ENCODE measurements around the gene LHX3. TPM values are rescaled to one million over a fixed set of nuclear protein-coding genes. Genes with fewer than 3 reads are reported as not detected.

The LHX3 gene
- total RNA-seq, 1 donor from 2014 or later = not detected

DNA sequence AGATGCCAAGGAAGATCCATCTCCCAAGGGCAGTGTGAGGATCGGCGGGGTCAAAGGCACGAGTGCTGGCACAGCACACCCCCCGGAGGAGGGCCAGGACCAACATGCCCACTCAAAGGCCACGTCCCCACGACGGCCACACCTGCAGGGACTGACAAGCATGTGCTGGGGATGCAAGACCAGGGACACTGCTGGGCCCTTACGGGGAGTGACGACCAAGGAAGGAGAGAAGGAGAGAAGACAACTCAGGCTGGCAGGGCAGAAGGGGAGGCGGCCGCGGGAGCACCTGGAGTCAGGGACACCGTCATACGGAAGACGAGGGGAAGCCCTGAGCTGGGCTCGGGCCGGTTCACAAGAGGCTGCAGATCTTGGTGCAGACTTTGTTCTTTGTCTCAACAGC lies 30.2 kb upstream of the LHX3 start:
- TF ChIP-seq, protein P1, sequence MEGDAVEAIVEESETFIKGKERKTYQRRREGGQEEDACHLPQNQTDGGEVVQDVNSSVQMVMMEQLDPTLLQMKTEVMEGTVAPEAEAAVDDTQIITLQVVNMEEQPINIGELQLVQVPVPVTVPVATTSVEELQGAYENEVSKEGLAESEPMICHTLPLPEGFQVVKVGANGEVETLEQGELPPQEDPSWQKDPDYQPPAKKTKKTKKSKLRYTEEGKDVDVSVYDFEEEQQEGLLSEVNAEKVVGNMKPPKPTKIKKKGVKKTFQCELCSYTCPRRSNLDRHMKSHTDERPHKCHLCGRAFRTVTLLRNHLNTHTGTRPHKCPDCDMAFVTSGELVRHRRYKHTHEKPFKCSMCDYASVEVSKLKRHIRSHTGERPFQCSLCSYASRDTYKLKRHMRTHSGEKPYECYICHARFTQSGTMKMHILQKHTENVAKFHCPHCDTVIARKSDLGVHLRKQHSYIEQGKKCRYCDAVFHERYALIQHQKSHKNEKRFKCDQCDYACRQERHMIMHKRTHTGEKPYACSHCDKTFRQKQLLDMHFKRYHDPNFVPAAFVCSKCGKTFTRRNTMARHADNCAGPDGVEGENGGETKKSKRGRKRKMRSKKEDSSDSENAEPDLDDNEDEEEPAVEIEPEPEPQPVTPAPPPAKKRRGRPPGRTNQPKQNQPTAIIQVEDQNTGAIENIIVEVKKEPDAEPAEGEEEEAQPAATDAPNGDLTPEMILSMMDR (IDR thresholded peaks at IDR 0.05; ENCODE audit: insufficient read depth, low read length, poor library complexity, severe bottlenecking) = no peak
- no peak for DNase-seq (ENCODE audit: low read depth)
- Histone ChIP-seq H3K27me3 (ENCODE audit: control insufficient read depth, insufficient read depth, low read length) (no peaks in the 10 kb centered on the region), H3K36me3 (ENCODE audit: control insufficient read depth, insufficient read depth, low read length) (no peaks in the 10 kb centered on the region), H3K4me3 (ENCODE audit: low read depth, low read length) (no peak overlapping the region)

DNA sequence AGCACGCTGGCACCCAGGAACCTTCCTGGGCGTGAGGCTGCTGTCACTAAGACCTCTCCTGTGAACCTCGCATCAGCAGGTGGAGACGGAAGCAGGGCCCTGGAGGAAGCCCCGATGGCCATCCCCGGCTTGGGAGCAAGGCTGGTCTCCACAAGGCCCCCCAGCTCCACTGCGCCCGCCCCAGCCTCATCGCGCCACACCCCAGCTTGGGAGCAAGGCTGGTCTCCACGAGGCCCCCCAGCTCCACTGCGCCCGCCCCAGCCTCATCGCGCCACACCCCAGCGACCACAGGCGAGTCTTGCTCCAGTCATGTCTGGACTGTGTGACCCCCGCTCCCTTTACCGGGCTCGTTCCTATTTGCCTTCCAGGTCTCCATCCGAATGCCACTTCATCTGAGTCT lies 29.7 kb upstream of the LHX3 start:
- TF ChIP-seq, protein P1 (IDR thresholded peaks at IDR 0.05; ENCODE audit: insufficient read depth, low read length, poor library complexity, severe bottlenecking) = no peak
- Histone ChIP-seq H3K27me3 (ENCODE audit: control insufficient read depth, insufficient read depth, low read length) (no peaks in the 10 kb centered on the region), H3K36me3 (ENCODE audit: control insufficient read depth, insufficient read depth, low read length) (no peaks in the 10 kb centered on the region), H3K4me3 (ENCODE audit: low read depth, low read length) (no peak overlapping the region)
- no peak for DNase-seq (ENCODE audit: low read depth)

DNA sequence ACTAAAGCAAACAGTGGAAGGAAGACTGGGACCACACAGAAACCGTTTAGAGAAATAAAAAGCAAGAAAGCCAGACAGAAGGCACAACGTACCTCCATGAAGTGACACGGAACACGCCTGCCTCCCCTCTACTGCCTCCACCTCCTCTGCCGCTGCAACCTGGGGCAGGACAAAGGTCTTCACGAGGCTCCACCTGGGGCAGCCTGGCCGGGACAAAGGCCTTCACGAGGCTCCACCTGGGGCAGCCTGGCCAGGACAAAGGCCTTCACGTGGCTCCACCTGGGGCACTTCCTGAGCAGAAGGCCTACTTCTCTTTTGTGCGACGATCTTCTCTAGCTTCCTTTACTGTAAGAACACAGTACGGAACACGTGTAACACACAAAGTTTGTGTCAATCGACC lies 28.9 kb upstream of the LHX3 start:
- no peaks in the 10 kb centered on the region for H3K36me3 ChIP-seq (ENCODE audit: control insufficient read depth, insufficient read depth, low read length)
- TF ChIP-seq, protein P1 (IDR thresholded peaks at IDR 0.05; ENCODE audit: insufficient read depth, low read length, poor library complexity, severe bottlenecking) = no peak
- no peaks in the 10 kb centered on the region for H3K27me3 ChIP-seq (ENCODE audit: control insufficient read depth, insufficient read depth, low read length)
- H3K4me3 ChIP-seq (ENCODE audit: low read depth, low read length) = no peak overlapping the region
- no peak for DNase-seq (ENCODE audit: low read depth)

DNA sequence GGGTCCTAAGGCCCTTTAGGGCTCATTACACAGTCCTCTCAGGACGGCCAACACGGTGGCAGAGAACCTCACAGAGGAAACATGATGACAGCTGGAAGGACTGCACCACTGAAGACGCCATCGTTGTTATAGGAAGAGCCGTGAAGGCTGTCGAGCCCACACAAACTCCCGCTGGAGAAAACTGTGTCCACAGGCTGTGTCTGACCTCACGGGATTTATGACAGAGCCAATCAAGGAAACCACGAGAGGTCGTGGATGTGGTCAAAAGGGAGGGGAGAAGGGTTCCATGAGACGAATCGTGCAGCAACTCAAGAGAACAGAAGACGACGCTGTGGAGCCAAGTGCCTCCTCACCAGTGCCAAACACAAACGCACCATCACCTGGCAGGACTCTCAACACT lies 28.5 kb upstream of the LHX3 start:
- Histone ChIP-seq H3K4me3 (ENCODE audit: low read depth, low read length) (no peak overlapping the region), H3K27me3 (ENCODE audit: control insufficient read depth, insufficient read depth, low read length) (no peaks in the 10 kb centered on the region), H3K36me3 (ENCODE audit: control insufficient read depth, insufficient read depth, low read length) (no peaks in the 10 kb centered on the region)
- TF ChIP-seq, protein P1 (IDR thresholded peaks at IDR 0.05; ENCODE audit: insufficient read depth, low read length, poor library complexity, severe bottlenecking) = no peak
- DNase-seq (ENCODE audit: low read depth) = no peak

DNA sequence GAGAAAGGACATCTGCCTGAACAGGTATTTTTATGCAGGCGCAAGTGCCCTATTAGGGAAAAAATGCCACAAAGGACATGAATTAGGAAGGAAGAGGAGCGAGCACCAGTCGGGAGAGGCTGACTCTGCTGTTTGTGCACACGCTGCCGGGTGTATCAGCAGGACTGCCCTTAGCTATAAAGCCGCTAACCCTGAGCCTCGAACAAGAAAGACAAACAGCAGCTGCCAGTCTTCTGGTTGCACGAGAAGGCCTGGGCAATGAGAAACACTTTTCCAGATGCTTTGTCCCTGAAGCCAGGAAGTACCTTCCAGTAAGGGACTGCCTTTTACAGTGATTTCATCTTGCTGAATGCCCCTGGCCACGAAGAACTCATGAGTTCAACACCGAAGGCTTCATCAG lies 28.0 kb upstream of the LHX3 start:
- TF ChIP-seq, protein P1 (IDR thresholded peaks at IDR 0.05; ENCODE audit: insufficient read depth, low read length, poor library complexity, severe bottlenecking) = no peak
- Histone ChIP-seq H3K36me3 (ENCODE audit: control insufficient read depth, insufficient read depth, low read length) (no peaks in the 10 kb centered on the region), H3K27me3 (ENCODE audit: control insufficient read depth, insufficient read depth, low read length) (no peaks in the 10 kb centered on the region), H3K4me3 (ENCODE audit: low read depth, low read length) (no peak overlapping the region)
- no peak for DNase-seq (ENCODE audit: low read depth)

DNA sequence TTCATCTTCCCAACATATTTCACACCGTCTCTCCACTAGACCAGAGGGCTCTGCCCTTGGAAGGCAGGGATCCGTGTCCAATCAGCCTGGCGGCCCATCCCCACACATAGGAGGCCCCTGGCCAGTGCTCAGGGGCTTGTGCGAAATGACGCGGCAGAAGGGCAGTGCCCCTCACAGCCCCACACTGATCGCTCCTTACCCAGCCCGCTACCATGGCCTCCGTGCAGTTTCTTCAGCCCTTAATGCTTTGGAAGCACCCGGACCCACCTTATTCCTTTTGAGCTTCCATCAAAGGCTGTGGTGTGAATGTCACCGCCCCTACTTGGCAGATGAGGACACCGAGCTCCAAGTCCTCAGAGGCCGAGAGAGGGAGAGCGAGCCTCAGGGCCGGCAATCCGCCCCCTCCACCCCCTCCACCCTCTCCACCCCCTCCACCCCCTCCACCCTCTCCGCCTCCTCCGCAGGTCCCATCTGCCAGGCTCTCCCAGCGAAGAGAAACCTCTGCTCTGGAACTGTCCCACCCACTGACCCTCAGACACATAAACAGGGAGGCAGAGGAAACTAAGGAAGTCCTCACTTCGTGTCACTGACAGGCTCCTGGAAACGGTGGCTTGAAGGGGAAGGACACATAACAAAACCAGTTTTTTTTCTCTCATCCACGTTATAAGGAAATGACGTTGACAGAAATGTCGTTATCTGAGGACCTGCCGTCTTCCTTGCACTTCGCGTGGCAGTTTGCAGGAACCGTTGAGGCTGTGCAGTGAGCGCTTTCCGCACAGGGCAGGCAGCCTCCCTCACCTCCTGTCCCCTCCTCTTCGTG lies 26.8 kb upstream of the LHX3 start:
- no peaks in the 10 kb centered on the region for H3K27me3 ChIP-seq (ENCODE audit: control insufficient read depth, insufficient read depth, low read length)
- H3K4me3 ChIP-seq (ENCODE audit: low read depth, low read length) = no peak overlapping the region
- H3K36me3 ChIP-seq (ENCODE audit: control insufficient read depth, insufficient read depth, low read length) = no peaks in the 10 kb centered on the region
- no peak for DNase-seq (ENCODE audit: low read depth)
- TF ChIP-seq, protein P1 (IDR thresholded peaks at IDR 0.05; ENCODE audit: insufficient read depth, low read length, poor library complexity, severe bottlenecking) = no peak
